UCSD-AML1 (cell line): ENCODE measurements around the gene TEX13B.

Source experiments
- DNase-seq: peaks from one replicate; lab custom pipeline; 2025; ENCODE audit not compliant: unreplicated experiment; lab: John Stamatoyannopoulos, UW

TEX13B gene

DNA sequence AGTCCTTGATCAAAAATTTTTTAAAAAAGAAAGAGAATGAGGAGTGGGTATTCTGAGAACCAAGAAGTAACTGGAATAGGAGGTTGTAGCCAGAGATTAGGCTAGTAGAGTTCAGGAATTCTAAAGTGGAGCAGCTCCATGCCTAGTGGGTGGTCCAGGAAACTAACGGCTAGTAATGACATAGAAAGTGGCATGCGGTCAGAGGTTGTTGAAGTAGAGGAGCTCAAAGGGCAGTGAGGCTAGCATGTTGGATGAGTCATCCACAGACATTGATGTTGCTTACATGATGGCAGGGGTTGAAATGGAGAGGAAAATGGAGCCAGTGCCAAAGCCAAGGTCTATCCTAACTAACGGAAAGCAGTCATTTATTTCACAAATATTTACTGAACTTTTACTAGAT lies 42.1 kb downstream of the TEX13B start:
- no peak for DNase-seq

- no peak for DNase-seq
These were observed 45.8 kb downstream of the TEX13B start for GRCh38 chrX:107936434-107936730.

DNA sequence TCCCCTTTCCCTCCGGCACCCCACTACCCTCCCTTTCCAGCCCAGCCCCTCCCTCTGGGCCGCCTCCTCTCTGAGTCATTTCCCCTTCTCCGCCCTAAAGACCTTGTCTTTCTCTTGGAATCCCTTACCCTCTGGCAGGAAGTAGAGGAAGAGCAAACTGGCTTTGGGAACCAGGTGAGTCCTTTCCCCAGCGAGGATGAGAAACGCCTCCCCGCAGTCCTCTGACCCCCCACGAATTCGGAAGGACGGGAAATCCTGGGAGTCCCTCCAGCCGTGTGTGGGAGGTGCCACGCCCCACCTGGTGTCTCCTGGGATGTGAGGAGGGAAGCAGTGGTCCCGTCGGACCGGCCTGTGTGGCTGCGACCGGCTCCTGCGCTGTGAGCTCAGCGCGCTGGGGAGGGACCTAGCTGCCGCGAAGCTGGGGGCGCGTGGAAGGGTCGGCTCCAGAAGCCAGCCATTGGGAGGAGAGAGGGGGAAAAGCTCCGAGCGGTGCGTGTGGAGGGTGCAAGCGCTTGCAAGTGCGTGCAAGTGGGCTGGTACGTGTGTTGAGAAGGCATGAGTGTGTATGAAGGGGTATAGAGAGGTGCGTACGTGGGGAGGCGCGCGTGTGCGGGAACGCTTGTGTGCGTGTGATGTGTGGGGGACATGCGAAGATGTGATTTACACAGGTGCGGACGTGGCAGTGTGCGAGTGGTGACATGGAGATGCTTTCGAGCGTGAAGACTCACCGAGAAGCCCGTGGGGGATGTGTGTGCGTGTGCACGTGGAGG lies 46.3 kb downstream of the TEX13B start:
- DNase-seq: no peak

- DNase-seq: no peak
These were observed 47.0 kb downstream of the TEX13B start for GRCh38 chrX:107935200-107935599.

- DNase-seq: no peak
These were observed 47.9 kb downstream of the TEX13B start for GRCh38 chrX:107934262-107934661.
